Measurements from ENCODE around the gene ASAP2.

The ASAP2 gene

DNA sequence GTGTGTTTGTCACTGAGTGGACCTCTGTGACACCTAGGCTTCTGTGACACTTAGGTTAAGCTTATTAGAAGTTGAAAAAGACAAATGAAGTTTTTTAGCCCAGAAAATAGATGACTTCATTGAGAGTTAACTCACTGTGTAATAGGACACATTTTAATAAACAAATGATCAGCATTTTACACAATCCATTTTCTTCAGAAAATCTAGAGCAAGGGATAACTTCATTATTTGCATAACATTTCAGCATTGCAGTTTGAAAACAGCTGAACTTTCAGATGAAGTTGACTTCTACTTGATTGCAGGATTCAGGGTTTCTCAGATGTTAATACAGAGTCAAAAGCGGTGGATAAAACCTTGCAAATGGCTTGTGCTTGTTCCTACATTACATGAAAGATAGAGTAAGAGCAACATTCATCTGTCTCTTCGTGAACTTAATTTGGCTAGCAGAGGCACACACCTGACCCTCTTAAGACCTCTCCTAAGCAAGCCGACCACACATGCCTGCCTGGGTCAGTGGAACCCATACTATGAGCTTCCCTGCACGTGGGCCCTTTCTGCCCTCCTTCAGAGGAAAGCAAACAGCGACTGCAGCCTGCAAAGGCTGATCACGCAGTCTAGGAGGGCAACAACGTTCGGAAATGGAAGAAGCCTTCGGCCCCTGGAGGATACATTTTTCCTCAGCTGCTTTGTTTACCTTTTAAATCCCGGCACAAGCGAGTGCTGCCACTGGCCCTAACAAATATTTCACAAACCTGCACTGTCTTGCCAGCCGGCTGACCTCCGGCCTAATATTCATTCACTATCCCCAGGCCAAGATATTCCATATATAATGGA is 200.1 kb downstream of the ASAP2 start:
- Histone ChIP-seq H3F3A (ENCODE audit: insufficient read depth, low read length) (no peaks in the 10 kb centered on the region), H3K9ac (ENCODE audit: low read length) (no peak overlapping the region)

DNA sequence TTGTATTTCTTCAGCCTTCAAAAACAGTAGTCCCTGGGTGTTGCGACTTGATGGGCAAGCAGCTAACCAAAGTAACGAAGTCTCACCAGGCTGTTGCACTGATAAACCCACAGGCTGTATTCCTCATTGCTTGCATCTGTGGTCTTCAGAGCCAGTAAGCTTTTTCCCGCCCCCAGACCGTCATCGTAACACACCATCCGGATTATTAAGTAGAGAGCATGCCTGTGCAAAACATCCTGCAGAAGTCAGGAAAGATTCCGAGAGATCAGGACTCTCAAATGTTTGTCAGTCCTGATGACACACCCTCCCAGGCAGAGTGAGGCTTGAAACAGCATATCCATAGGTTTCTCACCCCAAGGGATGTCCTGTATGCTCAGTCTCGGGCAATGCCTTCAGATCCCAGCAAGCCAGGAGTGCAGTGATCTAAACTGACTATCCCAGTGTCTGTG is 200.8 kb downstream of the ASAP2 start:
- Histone ChIP-seq H3K9me3 (ENCODE audit: low read length) (no peaks in the 10 kb centered on the region), H4K20me1 (ENCODE audit: insufficient read depth, low read length) (no peaks in the 10 kb centered on the region), H3F3A (ENCODE audit: insufficient read depth, low read length) (no peaks in the 10 kb centered on the region), H3K4me3 (ENCODE audit: low read depth, low read length, poor library complexity, severe bottlenecking) (no peak overlapping the region), H3K4me2 (ENCODE audit: low read length) (no peak overlapping the region), H2AFZ (ENCODE audit: low read length) (no peak overlapping the region), H3K9ac (ENCODE audit: low read length) (no peak overlapping the region), H3K36me3 (ENCODE audit: insufficient read depth, low read length) (peaks cover 51% of the 10 kb centered on the region), H3K27ac (ENCODE audit: low read depth, low read length, poor library complexity, severe bottlenecking) (no peak overlapping the region), H3K9me2 (ENCODE audit: low read depth, low read length) (no peaks in the 10 kb centered on the region), H3K4me1 (ENCODE audit: insufficient read depth, low read length, severe bottlenecking) (no peaks in the 10 kb centered on the region), H3K79me2 (ENCODE audit: insufficient read depth, low read length) (no peaks in the 10 kb centered on the region), H3K27me3 (ENCODE audit: insufficient read depth, low read length) (no peaks in the 10 kb centered on the region)
- TF ChIP-seq CTCF (IDR thresholded peaks at IDR 0.05; ENCODE audit: low read length) (no peak), EZH2 (IDR thresholded peaks at IDR 0.05; ENCODE audit: borderline replicate concordance, low read length) (no peak)

More for the DNA sequence above, 200.1 kb downstream of the ASAP2 start:
- Histone ChIP-seq H3K4me2 (ENCODE audit: low read length) (no peak overlapping the region), H3K9me3 (ENCODE audit: low read length) (no peaks in the 10 kb centered on the region), H3K9me2 (ENCODE audit: low read depth, low read length) (no peaks in the 10 kb centered on the region), H3K27me3 (ENCODE audit: insufficient read depth, low read length) (no peaks in the 10 kb centered on the region), H3K79me2 (ENCODE audit: insufficient read depth, low read length) (no peaks in the 10 kb centered on the region), H3K4me3 (ENCODE audit: low read depth, low read length, poor library complexity, severe bottlenecking) (no peak overlapping the region), H3K36me3 (ENCODE audit: insufficient read depth, low read length) (peaks cover 46% of the 10 kb centered on the region), H3K4me1 (ENCODE audit: insufficient read depth, low read length, severe bottlenecking) (no peaks in the 10 kb centered on the region), H2AFZ (ENCODE audit: low read length) (no peak overlapping the region), H4K20me1 (ENCODE audit: insufficient read depth, low read length) (no peaks in the 10 kb centered on the region), H3K27ac (ENCODE audit: low read depth, low read length, poor library complexity, severe bottlenecking) (no peak overlapping the region)
- TF ChIP-seq EZH2 (IDR thresholded peaks at IDR 0.05; ENCODE audit: borderline replicate concordance, low read length) (no peak), CTCF (IDR thresholded peaks at IDR 0.05; ENCODE audit: low read length) (no peak)

DNA sequence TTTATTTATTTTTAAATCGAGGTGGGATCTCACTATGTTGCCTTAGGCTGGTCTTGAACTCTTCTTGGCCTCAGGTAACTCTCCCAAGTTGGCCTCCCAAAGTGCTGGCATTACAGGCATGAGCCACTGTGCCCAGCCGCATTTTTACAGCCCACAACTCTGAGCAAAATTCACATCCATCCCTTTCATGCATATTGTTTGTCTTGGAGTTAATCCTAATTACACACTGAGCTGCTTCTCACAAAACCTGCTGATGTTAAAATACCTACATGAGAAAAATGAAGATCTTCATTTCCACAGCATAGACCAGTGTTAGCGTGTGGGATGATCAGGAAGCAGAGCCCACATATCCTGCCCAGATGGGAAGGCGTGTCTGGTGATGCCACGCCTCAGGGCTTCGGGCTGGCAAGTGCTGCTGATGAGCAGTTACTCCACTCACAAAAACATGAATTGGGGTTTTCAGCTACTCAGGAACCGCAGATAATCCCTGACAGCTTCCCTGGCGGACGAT is 202.1 kb downstream of the ASAP2 start:
- no peaks in the 10 kb centered on the region for H3K79me2 ChIP-seq (ENCODE audit: insufficient read depth, low read length)
- H3K4me3 ChIP-seq (ENCODE audit: low read depth, low read length, poor library complexity, severe bottlenecking), result no peak overlapping the region
- no peak overlapping the region for H3K27ac ChIP-seq (ENCODE audit: low read depth, low read length, poor library complexity, severe bottlenecking)
- H3F3A ChIP-seq (ENCODE audit: insufficient read depth, low read length), result no peaks in the 10 kb centered on the region
- H3K9me3 ChIP-seq (ENCODE audit: low read length), result no peaks in the 10 kb centered on the region
- no peaks in the 10 kb centered on the region for H3K4me1 ChIP-seq (ENCODE audit: insufficient read depth, low read length, severe bottlenecking)
- H3K27me3 ChIP-seq (ENCODE audit: insufficient read depth, low read length), result no peaks in the 10 kb centered on the region
- H4K20me1 ChIP-seq (ENCODE audit: insufficient read depth, low read length), result no peaks in the 10 kb centered on the region
- H3K36me3 ChIP-seq (ENCODE audit: insufficient read depth, low read length), result peaks cover 52% of the 10 kb centered on the region
- no peaks in the 10 kb centered on the region for H3K9me2 ChIP-seq (ENCODE audit: low read depth, low read length)
- no peak overlapping the region for H3K9ac ChIP-seq (ENCODE audit: low read length)
- H3K4me2 ChIP-seq (ENCODE audit: low read length), result no peak overlapping the region
- TF ChIP-seq CTCF (IDR thresholded peaks at IDR 0.05; ENCODE audit: low read length), result no peak
- TF ChIP-seq EZH2 (IDR thresholded peaks at IDR 0.05; ENCODE audit: borderline replicate concordance, low read length), result no peak
- no peak overlapping the region for H2AFZ ChIP-seq (ENCODE audit: low read length)
